HG03442 (cell line): ENCODE results near the gene ZNF555.
"Not testable (repeated sequence)": the region's sequence is repeated elsewhere in the genome, so short reads cannot be mapped to it uniquely, and the experiment has no call there.

Source experiments
- ATAC-seq: cut with Tn5 transposase; IDR thresholded peaks from one replicate; pipeline ENCODE4 v1.9.1; 2021; ENCODE audit warnings: mild to moderate bottlenecking, moderate library complexity; ENCODE audit not compliant: unreplicated experiment

The ZNF555 gene

DNA sequence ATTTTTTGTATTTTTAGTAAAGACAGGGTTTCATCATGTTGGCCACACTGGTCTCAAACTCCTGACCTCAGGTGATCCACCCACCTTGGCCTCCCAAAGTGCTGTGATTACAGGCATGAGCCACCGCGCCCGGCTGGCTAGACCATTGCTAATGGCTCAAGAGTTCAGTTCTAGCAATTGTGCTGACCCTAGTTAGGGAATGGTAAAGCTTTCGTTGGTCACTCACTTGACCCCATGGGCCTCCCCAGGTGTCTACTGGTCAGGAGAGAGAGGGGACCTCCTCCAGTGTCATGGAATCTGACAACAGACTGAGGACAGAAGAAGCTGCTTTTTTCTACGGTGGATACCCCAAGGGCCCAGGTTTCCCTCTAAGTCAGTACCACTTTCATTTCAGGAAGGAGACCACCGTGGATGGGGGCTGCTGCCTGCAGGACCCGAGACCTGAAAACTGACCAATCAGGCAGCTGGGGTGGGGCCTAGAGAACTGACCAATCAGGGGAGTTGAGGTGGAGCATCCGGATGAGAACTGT lies 25.3 kb downstream of the ZNF555 start:
- ATAC-seq, result no peak

DNA sequence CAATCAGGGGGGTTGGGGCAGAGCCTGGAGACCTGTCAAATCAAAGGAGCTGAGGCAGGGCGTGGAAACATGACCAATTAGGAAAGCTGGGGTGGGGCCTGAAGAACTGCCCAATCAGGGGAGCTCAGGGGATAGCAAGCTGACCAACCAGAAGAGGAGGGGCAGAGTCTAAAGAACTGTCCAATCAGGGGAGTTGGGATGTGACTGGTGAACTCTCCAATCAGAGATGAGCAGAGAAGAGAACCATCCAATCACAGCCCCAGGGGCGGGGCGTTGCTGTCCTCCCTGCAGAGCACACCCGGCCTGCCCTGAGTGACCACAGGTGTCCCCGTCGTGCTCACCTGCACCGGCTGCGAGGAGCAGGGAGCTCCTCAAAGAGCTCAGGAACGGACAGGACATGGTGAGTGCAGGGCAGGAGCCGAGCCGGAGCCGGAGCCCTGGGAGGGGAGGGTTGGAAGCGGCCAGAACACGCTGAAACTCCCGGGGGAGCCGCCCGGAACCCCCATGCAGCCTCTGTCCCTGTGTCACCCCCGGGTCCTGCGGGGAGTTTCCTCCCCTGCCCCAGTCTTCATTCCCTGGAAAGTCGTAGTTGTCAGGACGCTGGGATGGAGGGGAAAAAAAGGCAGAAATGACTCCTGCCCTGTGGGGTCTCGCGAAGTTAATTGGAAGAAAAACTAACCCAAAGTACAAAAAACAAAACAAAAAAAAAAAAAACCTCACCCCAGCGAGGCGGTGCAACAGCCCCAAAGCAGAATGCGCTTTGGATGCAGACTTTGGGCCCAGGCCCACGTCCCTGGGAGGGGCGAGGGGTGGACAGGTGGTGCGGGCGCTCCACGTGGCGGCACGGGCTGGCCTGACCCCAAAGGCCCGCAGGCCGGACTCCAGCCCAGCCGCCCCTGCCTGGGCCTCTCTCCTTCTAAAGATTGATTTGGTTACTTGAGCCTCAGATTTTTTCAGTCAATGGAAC lies 26.0 kb downstream of the ZNF555 start, which contains the start of gene ZNF556:
Gene ZNF556, plus strand, starts transcription at position 311 of the 967 bp plus-strand sequence. Its CDS starts 87 bp downstream, at position 398.
- ATAC-seq, result no peak

DNA sequence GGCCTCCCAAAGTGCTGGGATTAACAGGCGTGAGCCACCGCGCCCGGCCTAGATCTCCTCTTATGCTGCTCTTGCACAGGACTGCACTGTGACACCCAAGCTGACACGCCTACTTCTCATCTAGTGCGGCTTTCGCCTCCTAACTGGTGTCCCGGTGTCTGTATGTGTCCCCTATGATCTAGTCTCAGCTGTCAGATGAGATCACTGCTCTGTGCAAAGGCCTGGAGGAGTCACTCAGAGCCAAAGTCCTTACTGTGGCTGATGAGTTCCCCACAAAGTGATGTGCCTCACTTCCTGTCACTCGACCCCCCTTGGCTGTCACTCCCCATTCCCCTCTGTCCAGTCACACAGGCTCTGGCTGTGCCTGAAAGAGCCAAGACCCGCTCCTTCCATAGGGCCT lies 28.3 kb downstream of the ZNF555 start:
- no peak for ATAC-seq

DNA sequence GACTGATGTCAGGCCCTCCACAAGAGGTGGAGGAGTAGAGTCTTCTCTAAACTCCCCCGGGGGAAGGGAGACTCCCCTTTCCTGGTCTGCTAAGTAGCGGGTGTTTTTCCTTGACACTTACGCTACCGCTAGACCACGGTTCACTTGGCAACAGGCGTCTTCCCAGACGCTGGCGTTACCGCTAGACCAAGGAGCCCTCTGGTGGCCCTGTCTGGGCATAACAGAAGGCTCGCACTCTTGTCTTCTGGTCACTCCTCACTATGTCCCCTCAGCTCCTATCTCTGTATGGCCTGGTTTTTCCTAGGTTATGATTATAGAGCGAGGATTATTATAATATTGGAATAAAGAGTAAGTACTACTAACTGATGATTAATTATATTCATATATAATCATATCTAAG lies 30.9 kb downstream of the ZNF555 start:
- not testable (repeated sequence) for ATAC-seq

DNA sequence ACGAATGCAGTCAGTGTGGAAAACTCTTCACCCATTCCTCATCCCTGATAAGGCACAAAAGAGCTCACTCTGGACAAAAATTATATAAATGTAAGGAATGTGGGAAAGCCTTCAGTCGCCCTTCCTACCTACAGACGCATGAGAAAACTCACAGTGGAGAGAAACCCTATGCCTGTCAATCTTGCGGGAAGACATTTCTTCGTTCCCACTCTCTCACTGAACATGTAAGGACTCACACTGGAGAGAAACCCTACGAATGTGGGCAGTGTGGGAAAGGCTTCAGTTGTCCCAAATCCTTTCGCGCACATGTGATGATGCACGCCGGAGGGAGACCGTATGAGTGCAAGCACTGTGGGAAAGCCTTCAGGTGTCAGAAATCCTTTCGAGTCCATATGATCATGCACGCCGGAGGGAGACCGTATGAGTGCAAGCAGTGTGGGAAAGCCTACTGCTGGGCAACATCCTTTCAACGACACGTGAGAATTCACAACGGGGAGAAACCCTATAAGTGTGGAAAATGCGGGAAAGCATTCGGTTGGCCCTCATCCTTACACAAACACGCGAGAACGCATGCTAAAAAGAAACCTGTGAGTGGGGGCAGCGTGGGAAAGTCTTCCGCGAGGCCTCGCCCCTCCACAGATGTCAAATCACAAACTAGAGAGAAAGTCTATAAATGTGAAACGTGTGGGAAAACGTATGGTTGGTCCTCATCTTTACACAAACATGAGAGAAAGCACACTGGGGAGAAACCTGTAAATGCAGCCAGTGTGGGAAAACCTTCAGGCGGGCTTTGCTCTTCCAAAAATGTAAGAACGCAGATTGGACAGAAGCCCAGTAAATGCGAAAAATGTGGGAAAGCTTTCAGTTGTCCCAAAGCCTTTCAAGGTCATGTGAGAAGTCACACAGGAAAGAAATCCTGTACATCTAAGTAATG lies 36.4 kb downstream of the ZNF555 start:
- ATAC-seq, result no peak

DNA sequence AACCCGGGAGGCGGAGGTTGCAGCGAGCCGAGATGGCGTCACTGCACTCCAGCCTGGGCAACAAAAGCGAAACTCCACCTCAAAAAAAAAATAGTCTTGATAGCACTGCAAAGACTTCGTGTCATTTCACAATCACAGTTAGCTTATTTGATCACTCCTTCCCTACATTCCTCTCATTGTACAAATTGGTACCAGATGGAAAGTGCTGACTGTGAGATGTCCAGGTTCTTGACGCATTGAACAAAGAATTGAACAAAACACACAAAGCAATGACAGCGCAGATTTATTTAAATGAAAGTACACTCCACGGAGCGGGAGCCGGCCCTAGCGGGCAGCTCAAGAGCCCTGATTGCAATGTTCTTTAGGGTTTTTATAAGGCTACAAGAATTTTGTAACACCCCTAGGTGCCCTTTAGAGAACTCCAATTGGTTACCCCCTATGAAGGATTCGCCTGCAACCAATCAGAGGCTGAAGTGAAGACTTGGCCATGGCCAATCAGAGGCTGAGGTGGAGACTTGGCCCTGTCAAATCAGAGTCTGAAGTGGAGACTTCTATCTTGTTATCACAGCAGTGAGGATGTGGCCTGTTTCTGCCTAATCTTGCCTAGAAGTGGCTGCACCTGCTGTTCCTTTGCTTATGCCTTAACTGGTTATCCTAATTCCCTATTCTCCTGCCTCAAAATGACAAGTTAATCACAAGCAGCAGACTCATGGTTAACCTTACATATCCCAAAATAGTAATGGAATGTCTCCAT lies 42.6 kb downstream of the ZNF555 start:
- no peak for ATAC-seq

DNA sequence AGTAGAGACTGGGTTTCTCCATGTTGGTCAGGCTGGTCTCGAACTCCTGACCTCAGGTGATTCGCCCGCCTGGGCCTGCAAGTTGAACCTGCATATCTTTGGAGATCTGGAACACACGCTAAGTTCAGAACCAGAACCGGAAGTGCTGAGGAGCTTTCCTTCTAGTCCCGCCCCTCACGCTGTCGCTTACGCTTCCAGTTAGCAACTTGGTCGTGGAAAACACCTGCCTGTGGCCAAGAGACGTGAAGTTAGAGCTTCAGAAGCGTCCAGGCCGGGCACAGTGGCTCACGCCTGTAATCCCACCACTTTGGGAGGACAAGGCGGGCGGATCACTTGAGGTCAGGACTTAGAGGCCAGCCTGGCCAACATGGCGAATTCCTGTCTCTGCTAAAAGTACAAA lies 44.5 kb downstream of the ZNF555 start:
- ATAC-seq, result no peak

DNA sequence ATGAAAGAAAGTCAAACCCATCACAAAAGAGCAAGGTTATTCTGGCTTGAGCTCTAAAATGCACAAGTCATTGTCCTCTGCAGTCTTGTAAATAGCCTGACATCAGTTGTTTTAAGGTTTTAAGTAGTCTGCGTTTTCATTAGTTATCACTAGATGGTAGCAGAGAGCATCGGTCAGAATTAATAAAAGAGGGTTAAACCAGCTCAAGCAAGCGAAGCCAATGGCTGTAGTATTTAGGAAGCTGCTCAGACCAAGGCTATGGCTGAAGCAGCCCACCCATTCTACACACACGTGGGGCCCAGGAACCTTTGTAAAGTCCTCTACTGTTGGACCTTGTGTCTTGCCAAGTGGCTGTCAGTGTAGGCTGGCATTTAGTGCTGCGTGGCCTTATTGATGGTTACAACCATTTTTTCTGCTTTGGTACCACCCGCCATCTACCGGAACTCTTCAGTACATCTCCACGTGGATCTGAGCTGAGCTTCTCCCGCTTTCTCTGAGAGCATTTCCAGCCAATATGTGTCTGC lies 46.2 kb downstream of the ZNF555 start:
- ATAC-seq, result no peak

DNA sequence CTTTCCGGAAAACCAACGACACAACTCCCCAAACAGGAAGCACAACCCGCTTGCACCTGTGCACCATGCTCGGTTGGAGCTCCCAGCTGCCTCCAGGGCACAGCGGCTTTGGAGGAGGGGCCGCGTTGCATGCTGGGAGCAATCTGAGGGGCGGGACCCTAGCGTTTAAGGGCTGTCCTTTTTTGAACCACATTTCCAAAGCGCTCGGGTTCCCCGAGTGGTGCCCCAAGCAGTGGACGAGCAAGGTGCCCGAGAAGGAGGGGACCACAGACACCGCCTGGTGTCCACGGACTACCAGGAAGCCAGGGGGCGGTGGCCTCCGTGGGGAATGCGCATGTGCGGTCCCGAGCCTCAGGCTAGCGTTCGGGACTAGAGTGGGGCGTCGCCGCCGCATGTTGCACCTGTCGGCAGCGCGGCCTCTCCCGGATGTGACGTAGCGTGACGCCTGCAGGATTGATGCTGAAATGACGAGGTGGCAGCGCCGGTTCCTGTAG lies 47.5 kb downstream of the ZNF555 start:
- no peak for ATAC-seq

DNA sequence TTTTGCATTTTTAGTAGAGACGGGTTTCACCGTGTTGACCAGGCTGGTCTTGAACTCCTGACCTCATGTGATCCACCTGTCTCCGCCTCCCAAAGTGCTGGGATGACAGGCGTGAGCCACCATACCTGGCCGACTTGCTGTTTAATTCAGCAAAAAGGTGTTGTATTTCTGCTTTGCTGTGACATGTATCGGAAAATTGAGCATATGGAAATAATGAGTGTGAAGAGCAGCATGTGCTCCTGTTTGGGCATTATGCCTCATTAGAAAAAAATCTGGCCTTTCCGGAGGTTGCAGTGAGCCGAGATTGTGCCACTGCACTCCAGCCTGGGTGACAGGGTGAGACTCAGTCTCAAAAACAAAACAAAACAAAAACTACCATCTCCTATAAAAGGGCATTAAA lies 49.3 kb downstream of the ZNF555 start:
- ATAC-seq, result not testable (repeated sequence)

DNA sequence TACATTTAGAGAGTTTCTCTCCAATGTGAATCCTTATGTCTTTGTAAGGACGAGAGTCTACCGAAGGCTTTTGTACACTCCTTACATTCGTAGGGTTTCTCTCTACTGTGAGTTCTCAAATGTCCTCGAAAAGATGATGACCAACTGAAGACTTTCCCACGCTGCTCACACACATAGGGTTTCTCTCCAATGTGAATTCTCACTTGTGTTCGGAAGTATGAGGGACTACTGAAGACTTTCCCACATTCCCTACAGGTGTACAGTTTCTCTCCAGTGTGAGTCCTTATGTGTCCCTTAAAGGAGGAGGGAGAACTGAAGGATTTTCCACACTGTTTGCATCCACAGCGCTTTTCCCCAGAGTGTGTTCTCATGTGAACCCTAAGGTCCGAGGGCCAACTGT lies 55.4 kb downstream of the ZNF555 start:
- no peak for ATAC-seq

DNA sequence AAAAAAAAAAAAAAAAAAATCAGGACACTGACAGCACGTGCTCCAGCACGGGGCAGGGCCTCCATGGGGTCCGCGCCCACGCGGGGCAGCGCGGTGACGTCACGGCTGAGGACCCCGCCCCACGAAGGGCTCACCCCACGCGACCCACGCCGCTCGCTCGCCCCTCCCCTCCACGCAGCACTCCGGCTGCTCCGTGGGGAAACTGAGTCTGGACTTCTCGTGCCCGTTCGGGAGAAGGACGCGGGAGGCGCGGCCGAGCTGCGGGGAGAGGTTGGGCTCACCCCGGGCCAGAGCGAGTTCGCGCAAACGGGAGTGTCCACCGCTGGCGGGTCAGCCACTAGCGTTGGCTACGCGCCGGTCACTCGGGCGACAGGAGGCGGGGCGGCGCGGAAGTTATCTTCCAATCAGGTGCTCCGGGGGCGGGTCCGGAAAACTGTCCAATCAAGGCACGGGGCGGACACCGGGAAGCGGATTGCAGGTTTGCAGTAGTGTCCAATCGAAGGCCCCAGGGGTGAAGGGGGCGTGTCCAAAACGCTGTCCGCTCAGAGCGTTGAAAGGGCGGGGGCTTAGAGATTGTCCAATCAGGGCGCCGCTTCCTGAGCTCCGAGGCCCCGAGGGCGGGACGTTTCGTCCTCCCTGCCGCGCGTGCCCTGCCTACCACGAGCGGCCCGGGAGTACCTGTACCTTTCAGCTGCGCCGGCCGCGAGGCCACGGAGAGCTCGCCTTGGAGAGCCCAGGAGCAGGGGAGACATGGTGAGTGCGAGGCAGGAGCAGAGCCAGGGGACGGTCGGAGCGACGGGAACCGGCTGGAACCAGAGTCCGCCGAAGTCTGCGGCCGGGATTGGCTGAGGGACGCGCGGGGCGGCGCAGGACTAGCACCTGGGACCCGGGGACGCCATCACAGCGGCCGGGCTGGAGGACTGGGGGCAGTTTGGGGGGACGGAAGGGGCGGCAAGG lies 59.3 kb downstream of the ZNF555 start, which contains the start of gene ZNF57:
Gene ZNF57, plus strand, starts transcription at position 633 of the 957 bp plus-strand sequence. Its CDS starts 118 bp downstream, at position 751.
- ATAC-seq, result peak; percentile 89

DNA sequence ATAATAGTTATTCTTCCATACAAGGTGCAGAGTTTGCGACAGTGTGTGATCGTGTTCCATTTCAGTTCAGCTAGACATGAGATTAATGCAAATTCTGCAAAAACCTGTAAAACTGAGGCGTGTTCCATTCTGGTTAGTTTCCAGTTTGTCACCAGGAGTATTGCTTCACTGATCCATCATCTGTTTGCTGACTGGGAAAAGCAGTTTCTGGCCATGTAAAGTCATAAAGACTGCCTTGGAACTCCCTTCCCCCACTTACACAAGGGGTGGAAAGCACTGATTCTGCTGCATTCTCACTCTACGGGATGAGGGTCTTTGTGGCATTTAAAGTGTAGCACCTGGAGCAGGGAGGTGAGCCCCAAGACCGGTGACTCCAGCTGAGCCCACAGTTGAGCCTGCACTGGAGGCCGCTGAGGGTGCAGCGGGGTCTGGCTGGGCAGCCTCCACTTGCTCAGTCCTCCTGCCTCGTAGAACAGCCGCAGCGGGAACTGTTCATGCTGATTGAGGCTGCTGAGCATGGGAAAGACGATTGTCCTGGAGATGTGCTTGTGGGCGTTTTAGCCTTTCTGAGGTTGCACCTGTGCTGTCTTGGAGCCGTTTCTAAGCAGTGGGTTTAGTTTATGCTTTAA lies 61.4 kb downstream of the ZNF555 start:
- ATAC-seq, result no peak

DNA sequence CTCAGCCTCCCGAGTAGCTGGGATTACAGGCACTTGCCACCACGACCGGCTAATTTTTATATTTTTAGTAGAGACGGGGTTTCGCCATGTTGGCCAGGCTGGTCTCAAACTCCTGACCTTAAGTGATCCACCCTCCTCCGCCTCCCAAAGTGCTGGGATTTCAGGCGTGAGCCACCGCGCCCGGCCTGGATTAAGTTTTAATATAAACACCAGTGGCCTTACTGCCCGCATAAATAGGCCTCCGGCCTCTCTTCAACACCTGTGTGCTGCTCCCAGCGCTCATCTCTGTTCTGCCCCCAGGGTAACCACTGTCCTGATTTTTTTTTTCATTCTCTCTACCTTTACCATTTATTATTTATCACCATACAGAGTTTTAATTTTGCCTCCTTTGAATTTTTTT lies 62.1 kb downstream of the ZNF555 start:
- ATAC-seq, result not testable (repeated sequence)

DNA sequence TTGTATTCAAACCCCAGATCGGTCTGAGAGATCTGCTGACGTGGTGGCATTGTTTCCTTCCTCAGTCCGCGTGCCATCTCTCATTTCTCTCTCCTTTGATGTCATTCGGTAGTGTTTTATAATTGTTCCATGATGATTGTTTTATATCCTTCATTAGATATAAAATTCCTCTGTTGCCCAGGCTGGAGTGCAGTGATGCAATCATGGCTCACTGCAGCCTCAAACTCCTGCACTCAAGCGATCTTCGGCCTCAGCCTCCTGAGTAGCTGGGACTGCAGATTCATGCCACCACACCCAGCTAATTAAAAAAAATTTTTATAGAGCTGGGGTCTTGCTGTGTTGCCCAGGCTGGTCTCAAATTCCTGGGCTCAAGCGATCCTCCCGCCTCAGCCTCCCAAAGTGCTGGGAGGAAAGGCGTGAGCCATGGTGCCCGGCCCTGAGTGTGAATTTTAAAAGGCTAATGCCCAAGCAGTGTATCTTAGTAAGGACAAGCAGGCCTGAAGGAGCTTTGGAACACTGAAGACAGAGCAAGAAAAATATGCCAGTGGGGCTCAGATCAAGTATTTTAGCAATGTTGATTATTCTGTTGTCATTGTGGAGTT lies 64.7 kb downstream of the ZNF555 start:
- no peak for ATAC-seq

DNA sequence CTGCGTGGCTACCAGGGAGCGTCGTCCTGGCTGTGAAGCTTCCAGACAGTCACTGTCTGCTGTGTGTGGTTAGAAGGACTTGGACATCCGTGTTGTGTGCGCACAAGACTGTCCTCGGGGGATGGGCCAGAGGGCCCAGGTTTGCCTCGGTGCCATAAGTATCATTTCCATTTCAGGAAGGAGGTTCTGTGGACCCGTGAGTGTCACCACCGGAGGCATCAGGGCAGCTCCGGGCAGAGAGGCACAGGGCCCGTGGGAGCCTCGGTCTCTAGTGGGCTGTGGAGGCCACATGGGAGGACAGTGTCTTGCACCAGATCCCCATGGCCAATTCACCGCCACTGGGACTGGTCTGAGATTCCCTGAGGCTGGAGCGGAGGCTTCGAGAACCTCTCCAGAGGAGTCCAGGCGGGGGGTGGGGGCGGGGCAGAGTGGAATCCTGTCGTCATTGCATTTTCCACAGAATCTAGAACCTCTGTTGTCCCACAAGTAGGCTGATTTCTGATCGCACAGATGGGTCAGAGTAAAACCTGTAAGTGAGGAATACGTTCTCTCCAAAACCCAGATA lies 65.4 kb downstream of the ZNF555 start:
- ATAC-seq, result no peak
